Putamen (tissue), 1 donor: Measurements from ENCODE around the gene TFEB.
A peak's percentile ranks its signal among the peaks of the same experiment; 100 is the strongest.

ENCODE experiments used
- DNase-seq: peaks from one replicate; pipeline ENCODE4 v3.0.0-alpha.2; 2016; ENCODE audit warnings: low spot score

Gene TFEB

GRCh38 chr6:41690541-41691330 lies 44.7 kb downstream of the TFEB start:
- DNase-seq: no peak

GRCh38 chr6:41689171-41690008 lies 46.0 kb downstream of the TFEB start:
- DNase-seq: no peak

- no peak for DNase-seq
These were observed 47.0 kb downstream of the TFEB start for GRCh38 chr6:41688256-41688965.

- DNase-seq: no peak
These were observed 47.8 kb downstream of the TFEB start for GRCh38 chr6:41687501-41688175.

- DNase-seq: no peak
These were observed 49.6 kb downstream of the TFEB start for GRCh38 chr6:41685641-41686380.

- DNase-seq: no peak
These were observed 50.9 kb downstream of the TFEB start for GRCh38 chr6:41684311-41685180.

GRCh38 chr6:41683523-41684310 lies 51.7 kb downstream of the TFEB start:
- peak; percentile 87 for DNase-seq

- DNase-seq: no peak
These were observed 52.2 kb downstream of the TFEB start for GRCh38 chr6:41683273-41683522.

- no peak for DNase-seq
These were observed 52.7 kb downstream of the TFEB start for GRCh38 chr6:41682497-41683272.

- DNase-seq: peak; percentile 86
These were observed 53.3 kb downstream of the TFEB start for GRCh38 chr6:41682056-41682477.

GRCh38 chr6:41680182-41680965 lies 55.0 kb downstream of the TFEB start:
- DNase-seq: no peak

GRCh38 chr6:41679696-41680095 lies 55.7 kb downstream of the TFEB start:
- no peak for DNase-seq

GRCh38 chr6:41678511-41679084 lies 56.8 kb downstream of the TFEB start:
- DNase-seq: no peak

GRCh38 chr6:41677124-41677921 lies 58.1 kb downstream of the TFEB start:
- no peak for DNase-seq

- DNase-seq: no peak
These were observed 59.0 kb downstream of the TFEB start for GRCh38 chr6:41676431-41676830.

- no peak for DNase-seq
These were observed 59.4 kb downstream of the TFEB start for GRCh38 chr6:41675992-41676391.
